ENCODE data around the gene IPO4.

GRCh38 chr14:24150567-24150966, 38.0 kb downstream of the IPO4 start:
- TF ChIP-seq, protein P1, sequence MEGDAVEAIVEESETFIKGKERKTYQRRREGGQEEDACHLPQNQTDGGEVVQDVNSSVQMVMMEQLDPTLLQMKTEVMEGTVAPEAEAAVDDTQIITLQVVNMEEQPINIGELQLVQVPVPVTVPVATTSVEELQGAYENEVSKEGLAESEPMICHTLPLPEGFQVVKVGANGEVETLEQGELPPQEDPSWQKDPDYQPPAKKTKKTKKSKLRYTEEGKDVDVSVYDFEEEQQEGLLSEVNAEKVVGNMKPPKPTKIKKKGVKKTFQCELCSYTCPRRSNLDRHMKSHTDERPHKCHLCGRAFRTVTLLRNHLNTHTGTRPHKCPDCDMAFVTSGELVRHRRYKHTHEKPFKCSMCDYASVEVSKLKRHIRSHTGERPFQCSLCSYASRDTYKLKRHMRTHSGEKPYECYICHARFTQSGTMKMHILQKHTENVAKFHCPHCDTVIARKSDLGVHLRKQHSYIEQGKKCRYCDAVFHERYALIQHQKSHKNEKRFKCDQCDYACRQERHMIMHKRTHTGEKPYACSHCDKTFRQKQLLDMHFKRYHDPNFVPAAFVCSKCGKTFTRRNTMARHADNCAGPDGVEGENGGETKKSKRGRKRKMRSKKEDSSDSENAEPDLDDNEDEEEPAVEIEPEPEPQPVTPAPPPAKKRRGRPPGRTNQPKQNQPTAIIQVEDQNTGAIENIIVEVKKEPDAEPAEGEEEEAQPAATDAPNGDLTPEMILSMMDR (IDR thresholded peaks at IDR 0.05; ENCODE audit: poor library complexity) = no peak
- TF ChIP-seq EZH2phosphoT487 (IDR thresholded peaks at IDR 0.05; ENCODE audit: low read depth, severe bottlenecking, unreplicated experiment) = no peak
